AG08395 (cell line): ENCODE results near the gene ADAM22.

Experiments
- DNase-seq: peaks from one replicate; pipeline ENCODE4 v3.0.0; 2012; ENCODE audit warnings: mixed read lengths, low spot score

The ADAM22 gene

GRCh38 chr7:87959336-87959735 is 25.3 kb downstream of the ADAM22 start:
- DNase-seq = no peak

GRCh38 chr7:87960239-87960638 is 26.2 kb downstream of the ADAM22 start:
- no peak for DNase-seq

GRCh38 chr7:87961754-87962153 is 27.7 kb downstream of the ADAM22 start:
- no peak for DNase-seq

- no peak for DNase-seq
Measured at GRCh38 chr7:87966271-87966670, 32.2 kb downstream of the ADAM22 start.

- DNase-seq = no peak
Measured at GRCh38 chr7:87968021-87968420, 34.0 kb downstream of the ADAM22 start.

GRCh38 chr7:87982116-87982515 is 48.1 kb downstream of the ADAM22 start:
- DNase-seq = no peak

GRCh38 chr7:87984088-87984487 is 50.0 kb downstream of the ADAM22 start:
- DNase-seq = no peak

- no peak for DNase-seq
Measured at GRCh38 chr7:87993269-87993668, 59.2 kb downstream of the ADAM22 start.

GRCh38 chr7:87999261-87999660 is 65.2 kb downstream of the ADAM22 start:
- DNase-seq = no peak

GRCh38 chr7:88001744-88002530 is 67.9 kb downstream of the ADAM22 start:
- DNase-seq = no peak

- DNase-seq = no peak
Measured at GRCh38 chr7:88002617-88003016, 68.6 kb downstream of the ADAM22 start.

- no peak for DNase-seq
Measured at GRCh38 chr7:88003581-88003980, 69.5 kb downstream of the ADAM22 start.

GRCh38 chr7:88005191-88005590 is 71.1 kb downstream of the ADAM22 start:
- no peak for DNase-seq

- no peak for DNase-seq
Measured at GRCh38 chr7:88009651-88010050, 75.6 kb downstream of the ADAM22 start.

- DNase-seq = no peak
Measured at GRCh38 chr7:88012086-88012485, 78.0 kb downstream of the ADAM22 start.

- no peak for DNase-seq
Measured at GRCh38 chr7:88013981-88014380, 79.9 kb downstream of the ADAM22 start.

- DNase-seq = no peak
Measured at GRCh38 chr7:88014581-88014980, 80.5 kb downstream of the ADAM22 start.

GRCh38 chr7:88015309-88015708 is 81.3 kb downstream of the ADAM22 start:
- DNase-seq = no peak

GRCh38 chr7:88018501-88018900 is 84.5 kb downstream of the ADAM22 start:
- DNase-seq = no peak

- no peak for DNase-seq
Measured at GRCh38 chr7:88020953-88021665, 87.1 kb downstream of the ADAM22 start.

GRCh38 chr7:88027724-88028123 is 93.7 kb downstream of the ADAM22 start:
- no peak for DNase-seq

- no peak for DNase-seq
Measured at GRCh38 chr7:88034083-88034695, 100.1 kb downstream of the ADAM22 start.

GRCh38 chr7:88037050-88037449 is 103.0 kb downstream of the ADAM22 start:
- no peak for DNase-seq
